ENCODE data around the gene PPFIA1. TPM values are rescaled to one million over a fixed set of nuclear protein-coding genes. Genes with fewer than 3 reads are reported as not detected.

PPFIA1 gene
- total and polyA plus RNA-seq, 11 donors: 15.8 to 53.1 (median 39.1) TPM

DNA sequence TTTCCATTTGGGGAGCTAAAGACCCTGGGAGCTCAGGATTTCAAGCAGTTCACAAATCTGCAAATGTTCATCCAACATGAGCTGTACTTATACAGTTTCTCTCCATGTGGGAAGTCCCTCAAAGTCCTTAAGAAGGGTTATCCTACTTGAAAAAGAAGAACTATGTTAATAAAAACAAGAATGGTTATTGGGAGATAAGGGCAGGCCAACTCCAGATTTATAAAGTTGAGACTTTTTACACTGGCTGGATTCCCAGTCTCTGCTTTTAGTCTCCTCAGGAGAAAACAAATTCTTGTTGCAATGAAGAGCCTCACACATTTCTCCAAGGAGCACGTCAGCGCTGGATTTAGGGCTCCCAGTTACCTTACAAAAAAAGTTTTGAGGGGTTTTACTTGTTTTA is 93.7 kb downstream of the PPFIA1 start:
- H3K27ac ChIP-seq: peak overlapping the region in 2 of 12 donors; percentile 4 to 33
- ATAC-seq: peak in 1 of 4 donors; percentile 32
- 60 to 85% (median 78%) methylated on average over 2 of the region's 2 CpGs for WGBS, 4 donors
- peaks cover 0 to 15% (median 0%) of the 10 kb centered on the region in 12 donors for H3K4me1 ChIP-seq
- no peaks in the 10 kb centered on the region for H3K9me3 ChIP-seq
- TF ChIP-seq, protein P1, sequence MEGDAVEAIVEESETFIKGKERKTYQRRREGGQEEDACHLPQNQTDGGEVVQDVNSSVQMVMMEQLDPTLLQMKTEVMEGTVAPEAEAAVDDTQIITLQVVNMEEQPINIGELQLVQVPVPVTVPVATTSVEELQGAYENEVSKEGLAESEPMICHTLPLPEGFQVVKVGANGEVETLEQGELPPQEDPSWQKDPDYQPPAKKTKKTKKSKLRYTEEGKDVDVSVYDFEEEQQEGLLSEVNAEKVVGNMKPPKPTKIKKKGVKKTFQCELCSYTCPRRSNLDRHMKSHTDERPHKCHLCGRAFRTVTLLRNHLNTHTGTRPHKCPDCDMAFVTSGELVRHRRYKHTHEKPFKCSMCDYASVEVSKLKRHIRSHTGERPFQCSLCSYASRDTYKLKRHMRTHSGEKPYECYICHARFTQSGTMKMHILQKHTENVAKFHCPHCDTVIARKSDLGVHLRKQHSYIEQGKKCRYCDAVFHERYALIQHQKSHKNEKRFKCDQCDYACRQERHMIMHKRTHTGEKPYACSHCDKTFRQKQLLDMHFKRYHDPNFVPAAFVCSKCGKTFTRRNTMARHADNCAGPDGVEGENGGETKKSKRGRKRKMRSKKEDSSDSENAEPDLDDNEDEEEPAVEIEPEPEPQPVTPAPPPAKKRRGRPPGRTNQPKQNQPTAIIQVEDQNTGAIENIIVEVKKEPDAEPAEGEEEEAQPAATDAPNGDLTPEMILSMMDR (IDR thresholded peaks at IDR 0.05): no peak
- no peak for TF ChIP-seq POLR2A (IDR thresholded peaks at IDR 0.05)
- H3K36me3 ChIP-seq: peaks cover 0 to 89% (median 82%) of the 10 kb centered on the region in 9 donors
- no peaks in the 10 kb centered on the region for H3K27me3 ChIP-seq
- H3K4me3 ChIP-seq: no peak overlapping the region
- intact Hi-C loops (cut with DNase I): no loop called here
- no peak for DNase-seq

- intact Hi-C loops (cut with DNase I): no loop called here
- TF ChIP-seq, protein P1 (IDR thresholded peaks at IDR 0.05): no peak
- TF ChIP-seq POLR2A (IDR thresholded peaks at IDR 0.05): no peak
- Histone ChIP-seq H3K27me3 (no peaks in the 10 kb centered on the region), H3K4me1 (peaks cover 0 to 15% (median 0%) of the 10 kb centered on the region in 12 donors), H3K9me3 (no peaks in the 10 kb centered on the region), H3K36me3 (peaks cover 0 to 81% (median 74%) of the 10 kb centered on the region in 9 donors), H3K4me3 (no peak overlapping the region), H3K27ac (peak overlapping the region in 2 of 12 donors; percentile 27 to 33)
- ATAC-seq (no peak), DNase-seq (no peak)
- WGBS, 4 donors: 77 to 86% (median 84%) methylated on average over 25 of the region's 25 CpGs
Observed at GRCh38 chr11:70364745-70365543, 94.5 kb downstream of the PPFIA1 start.

DNA sequence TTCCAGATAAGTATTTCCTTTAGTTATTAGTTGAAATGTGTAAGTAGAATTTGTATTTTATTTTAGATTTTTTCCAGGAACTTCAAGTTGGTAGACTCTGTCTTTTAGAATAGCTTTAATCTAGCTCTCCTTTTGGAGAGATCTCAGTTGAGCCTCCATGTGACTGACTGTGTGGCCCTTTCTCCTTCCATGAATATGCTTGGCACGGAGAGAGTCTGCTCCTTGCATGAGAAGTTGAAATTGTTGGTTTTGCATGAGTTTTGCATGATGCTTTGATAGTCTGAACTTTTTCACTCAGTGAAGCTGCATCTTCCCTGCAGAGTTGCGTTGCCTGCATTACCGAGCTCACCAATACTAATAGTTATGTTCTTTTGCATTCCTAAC is 95.0 kb downstream of the PPFIA1 start:
- no peak for DNase-seq
- intact Hi-C loops (cut with DNase I): no loop called here
- peaks cover 0 to 75% (median 70%) of the 10 kb centered on the region in 9 donors for H3K36me3 ChIP-seq

DNA sequence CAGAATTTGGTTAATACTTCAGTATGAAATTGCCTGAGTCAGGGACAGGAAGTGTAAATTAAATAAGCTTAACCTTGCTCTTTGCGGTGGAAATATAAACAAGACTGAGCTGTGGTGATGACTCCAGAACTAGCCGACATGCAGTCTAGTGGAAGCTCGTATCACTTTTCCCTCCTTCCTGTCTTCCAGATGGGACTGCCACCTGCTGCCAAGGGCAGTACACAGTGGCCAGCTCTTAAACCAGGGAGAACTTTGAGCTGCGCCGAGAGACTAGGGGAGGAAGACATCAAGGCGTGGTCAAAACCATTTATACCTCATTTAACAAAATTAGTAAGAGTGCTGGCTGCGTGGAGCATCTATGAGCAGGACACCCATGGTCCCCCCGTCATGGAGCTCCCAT is 96.6 kb downstream of the PPFIA1 start:
- no peak overlapping the region for H3K27ac ChIP-seq
- H3K36me3 ChIP-seq: peaks cover 0 to 63% (median 59%) of the 10 kb centered on the region in 9 donors
- no peaks in the 10 kb centered on the region for H3K27me3 ChIP-seq
- H3K4me1 ChIP-seq: peaks cover 0 to 15% (median 0%) of the 10 kb centered on the region in 12 donors
- ATAC-seq: no peak
- no peak overlapping the region for H3K4me3 ChIP-seq
- TF ChIP-seq, protein P1 (IDR thresholded peaks at IDR 0.05): no peak
- no peak for TF ChIP-seq POLR2A (IDR thresholded peaks at IDR 0.05)
- 84 to 87% (median 84%) methylated on average over 8 of the region's 8 CpGs for WGBS, 4 donors
- no peak for DNase-seq
- intact Hi-C loops (cut with DNase I): no loop called here
- no peaks in the 10 kb centered on the region for H3K9me3 ChIP-seq

More for the DNA sequence above, 95.0 kb downstream of the PPFIA1 start:
- H3K9me3 ChIP-seq: no peaks in the 10 kb centered on the region
- H3K4me1 ChIP-seq: peaks cover 0 to 15% (median 0%) of the 10 kb centered on the region in 12 donors
- 89 to 97% (median 93%) methylated on average over 3 of the region's 3 CpGs for WGBS, 4 donors
- H3K4me3 ChIP-seq: no peak overlapping the region
- ATAC-seq: no peak
- no peak for TF ChIP-seq POLR2A (IDR thresholded peaks at IDR 0.05)
- TF ChIP-seq, protein P1 (IDR thresholded peaks at IDR 0.05): no peak
- H3K27ac ChIP-seq: no peak overlapping the region
- no peaks in the 10 kb centered on the region for H3K27me3 ChIP-seq
